ENCODE results near the gene TMEM158.

The TMEM158 gene

DNA sequence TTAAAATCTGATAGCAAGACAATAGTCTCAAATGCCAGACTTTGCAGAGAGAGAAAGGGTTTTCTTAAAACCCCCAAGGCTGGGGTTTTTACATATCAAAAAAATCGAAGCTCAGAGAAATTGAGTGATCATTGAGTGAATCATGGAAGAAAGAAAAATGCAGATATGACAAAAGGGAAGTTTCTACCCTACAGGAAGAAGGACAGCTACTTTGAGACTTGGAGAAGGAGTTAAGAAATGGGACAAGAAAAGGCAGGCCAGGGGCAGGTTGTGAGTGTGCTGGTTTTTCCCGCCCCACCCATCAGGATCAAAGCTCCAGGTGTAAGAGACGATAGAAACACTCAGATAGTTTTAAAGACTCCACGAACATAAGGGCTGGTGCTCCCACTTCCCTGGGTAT lies 18.6 kb downstream of the TMEM158 start:
- in situ Hi-C loops (cut with MboI; ENCODE audit: low sequenced_read_pairs), result loop anchor here (5.0 to 25.0 kb wide), 3 partner anchors 165 to 455 kb away; no protein-coding TSS in a partner anchor

DNA sequence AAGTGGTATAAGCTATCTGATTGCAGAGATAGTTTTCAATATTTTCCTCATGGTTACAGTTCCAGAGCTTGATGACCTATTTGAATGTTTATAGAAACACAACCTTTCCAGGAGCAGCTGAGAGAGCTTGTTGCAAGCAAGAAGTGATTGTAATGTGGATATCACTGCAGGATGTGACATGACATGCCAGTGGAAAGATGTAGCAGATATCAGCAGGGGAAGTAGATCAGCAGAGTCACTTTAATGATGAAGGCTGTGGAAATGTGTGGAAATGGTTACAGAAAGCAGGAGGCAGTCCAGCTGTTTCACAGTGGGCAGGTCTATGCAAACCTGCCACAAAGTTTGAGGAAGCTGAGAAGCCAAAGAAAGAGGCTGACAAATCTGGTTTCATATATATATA lies 21.0 kb downstream of the TMEM158 start:
- in situ Hi-C loops (cut with MboI; ENCODE audit: low sequenced_read_pairs), result loop anchor here (5.0 to 25.0 kb wide), 3 partner anchors 163 to 457 kb away; no protein-coding TSS in a partner anchor

DNA sequence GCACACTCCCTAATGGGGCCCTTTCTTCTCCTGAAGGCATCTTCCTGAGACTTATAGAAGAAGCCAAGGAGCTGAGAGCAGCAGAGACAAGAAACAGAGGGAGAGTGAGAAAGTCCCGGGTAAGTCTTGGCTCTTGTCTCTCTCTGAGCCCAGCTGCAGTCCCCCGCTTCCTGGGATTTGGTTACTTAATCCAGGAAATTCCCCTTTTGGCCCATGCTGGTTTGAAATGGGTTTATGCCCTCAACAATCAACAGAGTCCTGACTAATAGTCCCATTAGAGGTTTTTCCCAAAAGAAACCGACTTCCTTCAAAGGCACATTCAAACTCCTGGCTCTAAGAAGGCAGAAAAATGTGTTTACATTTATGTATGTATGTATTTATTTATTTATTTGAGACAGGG lies 22.0 kb downstream of the TMEM158 start:
- in situ Hi-C loops (cut with MboI; ENCODE audit: low sequenced_read_pairs), result loop anchor here (25.0 kb wide), 2 partner anchors 283 to 458 kb away; no protein-coding TSS in a partner anchor

DNA sequence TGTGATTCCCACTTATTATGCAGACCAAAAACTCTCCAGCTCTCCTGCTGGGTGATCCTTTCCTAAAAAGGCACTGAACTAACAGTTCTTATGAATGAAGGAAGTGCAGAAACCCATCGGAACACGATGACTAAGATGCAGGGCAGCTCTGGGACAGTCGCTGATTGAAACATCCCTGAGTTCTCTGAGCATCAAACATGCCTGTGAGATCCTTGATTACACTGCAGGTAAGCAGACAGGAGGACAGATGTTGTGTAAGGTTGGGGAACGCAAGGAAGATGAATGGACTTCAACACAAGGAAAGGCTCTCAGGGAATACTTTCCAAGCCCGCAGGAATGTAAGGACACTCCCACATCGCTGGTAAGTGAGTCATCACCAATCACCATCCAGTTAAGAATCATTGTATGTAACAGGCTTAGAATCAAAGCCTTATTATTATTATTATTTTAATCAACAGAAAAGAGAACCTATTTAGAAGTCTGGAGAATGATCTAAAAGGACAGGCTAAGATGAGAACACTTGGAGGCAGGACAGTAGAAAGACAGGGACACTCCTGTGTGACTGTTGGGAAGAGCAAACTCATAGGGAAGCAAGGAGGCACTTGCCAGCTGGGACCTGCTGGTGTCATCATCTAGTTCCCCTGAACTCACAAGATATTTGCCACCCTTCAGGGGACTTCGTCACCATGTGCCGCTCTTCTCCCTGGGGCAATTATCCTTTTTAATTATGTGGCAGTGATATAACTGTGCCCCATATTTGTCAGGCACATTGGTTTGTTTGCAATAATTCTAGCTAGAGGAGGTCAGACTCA lies 26.0 kb downstream of the TMEM158 start:
- in situ Hi-C loops (cut with MboI; ENCODE audit: low sequenced_read_pairs), result loop anchor here (25.0 kb wide), 2 partner anchors 287 to 462 kb away; no protein-coding TSS in a partner anchor

DNA sequence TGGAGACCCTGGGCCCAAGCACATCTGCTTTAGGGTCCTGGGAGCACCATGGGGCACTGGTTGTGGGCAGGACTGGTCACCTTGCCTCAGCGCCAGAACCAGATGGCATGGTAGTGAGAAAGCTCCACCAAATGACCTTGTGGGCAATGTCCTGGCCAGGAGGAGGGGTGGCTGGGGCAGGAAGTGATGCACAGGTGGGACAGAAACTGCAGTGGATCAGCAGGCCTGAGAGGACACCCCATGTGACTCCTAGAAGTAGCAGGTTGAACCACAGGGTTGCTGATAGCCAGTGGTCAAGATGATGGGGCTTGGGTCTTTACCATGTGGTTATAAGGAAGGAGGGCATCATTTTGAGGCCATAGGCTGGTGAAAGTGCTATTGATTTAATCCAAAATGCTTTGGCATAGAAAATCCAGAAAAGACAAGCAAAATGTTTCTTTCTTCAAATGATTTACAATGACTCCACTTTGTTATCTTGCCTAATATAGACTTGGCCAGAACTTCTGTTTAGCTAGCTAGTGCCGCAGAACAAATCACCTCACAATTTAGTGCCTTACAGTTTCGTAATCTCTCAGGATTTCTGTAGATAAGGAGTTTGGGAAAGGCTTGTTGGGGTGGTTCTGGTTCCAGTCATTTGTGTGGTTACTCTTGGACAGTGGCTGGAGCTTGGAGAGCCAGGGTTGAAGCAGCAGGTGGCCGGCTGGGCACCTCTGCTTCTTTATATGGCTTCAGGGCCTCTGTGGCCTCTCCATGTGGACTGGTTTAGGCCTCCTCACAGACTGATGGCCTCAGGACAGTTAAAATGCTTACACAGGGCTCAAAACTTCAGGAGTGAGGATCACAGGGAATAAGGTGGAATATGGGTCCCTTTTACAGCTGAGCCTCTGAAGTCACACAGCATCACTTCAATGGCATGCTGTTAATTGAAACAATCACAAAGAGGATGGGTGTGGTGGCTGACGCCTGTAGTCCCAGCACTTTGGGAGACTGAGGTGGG lies 27.5 kb downstream of the TMEM158 start:
- in situ Hi-C loops (cut with MboI; ENCODE audit: low sequenced_read_pairs), result no loop called here

DNA sequence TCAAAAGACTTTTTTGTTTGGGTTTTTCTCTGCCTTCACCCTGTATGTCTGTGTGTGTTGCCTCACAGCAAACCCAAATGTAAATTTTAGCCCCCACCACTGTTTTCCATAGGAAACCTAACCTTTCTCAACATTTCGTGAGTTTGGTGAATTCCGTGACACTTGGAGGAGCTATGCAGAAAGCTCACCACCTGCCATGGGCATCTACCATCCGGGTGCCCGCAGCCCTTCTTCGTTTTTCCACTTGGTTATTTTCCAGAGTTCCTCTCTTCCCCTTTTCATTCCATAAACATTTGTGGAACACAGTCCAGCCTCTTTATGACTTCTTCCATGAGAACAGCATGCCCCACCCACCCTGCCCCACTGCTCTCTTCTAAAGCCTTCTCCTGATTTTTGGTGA lies 31.3 kb downstream of the TMEM158 start:
- in situ Hi-C loops (cut with MboI; ENCODE audit: low sequenced_read_pairs), result no loop called here

DNA sequence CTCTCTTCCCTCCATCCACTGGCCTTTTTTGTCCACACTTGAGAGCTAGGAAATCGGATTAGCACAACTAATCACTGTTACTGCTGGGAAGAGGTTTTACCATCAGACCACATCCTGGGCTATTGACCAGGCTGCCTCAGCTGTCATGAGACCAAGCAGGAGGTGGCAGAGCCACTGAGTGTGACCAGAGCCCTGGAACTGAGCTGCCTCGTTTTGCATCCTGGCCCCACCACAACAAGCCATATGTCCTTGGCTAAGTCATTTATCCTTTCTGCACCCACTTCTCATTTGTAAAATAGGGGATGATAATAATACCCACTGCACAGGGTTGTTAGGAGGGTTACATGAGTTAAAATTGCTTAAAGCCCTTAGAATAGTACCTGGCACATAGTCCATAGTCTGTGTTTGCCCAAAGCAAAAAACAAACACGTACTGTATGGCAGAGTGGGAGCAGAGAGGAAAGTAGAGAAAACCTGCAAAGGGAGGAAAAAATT lies 34.1 kb downstream of the TMEM158 start:
- in situ Hi-C loops (cut with MboI; ENCODE audit: low sequenced_read_pairs), result no loop called here

DNA sequence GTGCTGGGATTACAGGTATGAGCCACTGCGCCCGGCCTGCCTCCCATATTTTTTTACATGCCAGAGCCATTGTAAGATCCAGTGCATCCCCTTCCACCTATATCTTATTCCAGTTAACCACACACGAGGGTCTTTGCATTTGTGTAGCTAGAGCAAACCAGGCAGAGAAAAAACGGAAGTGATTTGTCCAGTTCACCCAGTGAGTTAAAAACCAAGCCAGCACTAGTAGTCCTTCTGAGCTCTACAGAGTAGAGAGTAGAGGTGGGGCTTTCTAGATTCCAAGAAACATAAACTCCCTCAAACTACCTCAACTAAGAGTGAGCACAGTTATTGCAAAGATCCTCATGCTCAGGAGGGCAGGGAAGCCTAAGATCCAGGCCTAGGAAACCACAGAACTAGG lies 34.7 kb downstream of the TMEM158 start:
- in situ Hi-C loops (cut with MboI; ENCODE audit: low sequenced_read_pairs), result no loop called here

DNA sequence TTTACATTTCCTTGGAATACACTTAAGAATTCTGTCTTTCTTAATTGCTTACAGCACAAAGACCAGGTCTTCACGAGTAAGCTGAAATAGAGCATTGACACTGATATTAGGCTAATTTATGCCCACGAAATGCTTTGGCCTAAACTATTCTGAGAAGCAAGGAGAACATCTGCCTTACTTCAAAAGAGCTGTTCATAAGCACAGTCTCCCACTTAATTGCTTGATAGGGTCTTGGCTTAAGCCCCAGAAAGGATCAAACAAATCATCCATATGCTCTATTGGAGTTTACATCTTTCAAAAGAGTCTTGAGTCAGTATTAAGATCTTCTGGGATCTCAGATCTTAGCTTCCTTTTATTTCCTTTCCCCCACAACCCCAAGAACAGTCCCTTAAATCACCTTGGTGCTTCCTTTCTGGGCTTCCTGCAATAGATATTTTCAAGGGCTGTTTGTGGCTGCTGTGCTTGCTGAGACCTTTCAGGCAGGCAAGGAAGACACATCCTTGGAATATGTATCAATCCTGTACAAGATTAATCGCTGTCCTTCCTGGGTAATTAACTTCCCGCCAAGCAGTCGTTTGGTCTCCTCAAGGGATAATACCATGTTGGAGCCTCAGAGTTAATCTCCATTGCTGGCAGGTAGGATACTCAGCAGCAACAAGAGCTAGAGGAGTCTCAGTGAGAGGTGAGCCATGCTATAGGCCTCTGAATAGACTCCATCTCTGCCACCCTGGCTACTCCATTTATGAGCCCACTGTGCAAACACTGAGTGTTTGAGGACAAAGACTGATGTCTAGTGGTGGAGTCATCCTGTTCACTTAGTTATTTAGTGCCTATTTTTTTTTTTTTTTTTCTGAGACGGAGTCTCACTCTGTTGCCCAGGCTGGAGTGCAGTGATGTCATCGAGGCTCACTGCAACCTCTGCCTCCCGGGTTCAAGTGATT lies 37.1 kb downstream of the TMEM158 start:
- in situ Hi-C loops (cut with MboI; ENCODE audit: low sequenced_read_pairs), result no loop called here

DNA sequence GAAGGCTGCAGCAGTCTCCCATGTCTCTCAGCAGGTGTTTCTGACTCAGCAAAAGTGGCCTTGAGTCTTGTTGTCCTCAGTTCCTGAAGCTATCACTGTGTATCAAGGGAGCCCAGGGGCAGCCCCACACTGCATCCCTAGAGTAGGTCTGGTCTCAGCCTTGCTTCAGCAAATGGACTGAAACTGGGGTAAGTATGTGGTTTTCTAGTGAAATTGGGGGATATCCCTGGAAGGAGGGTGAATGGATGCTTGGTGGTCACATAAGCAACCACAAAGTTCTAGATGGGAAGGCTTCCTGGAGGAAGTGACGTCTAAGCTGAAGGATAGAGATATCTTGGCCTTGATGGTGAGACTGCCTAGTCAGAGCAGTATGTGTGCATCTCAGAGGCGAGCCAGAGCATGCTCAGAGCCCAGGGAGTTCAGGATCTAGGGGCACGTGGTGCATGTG lies 38.4 kb downstream of the TMEM158 start:
- in situ Hi-C loops (cut with MboI; ENCODE audit: low sequenced_read_pairs), result no loop called here

DNA sequence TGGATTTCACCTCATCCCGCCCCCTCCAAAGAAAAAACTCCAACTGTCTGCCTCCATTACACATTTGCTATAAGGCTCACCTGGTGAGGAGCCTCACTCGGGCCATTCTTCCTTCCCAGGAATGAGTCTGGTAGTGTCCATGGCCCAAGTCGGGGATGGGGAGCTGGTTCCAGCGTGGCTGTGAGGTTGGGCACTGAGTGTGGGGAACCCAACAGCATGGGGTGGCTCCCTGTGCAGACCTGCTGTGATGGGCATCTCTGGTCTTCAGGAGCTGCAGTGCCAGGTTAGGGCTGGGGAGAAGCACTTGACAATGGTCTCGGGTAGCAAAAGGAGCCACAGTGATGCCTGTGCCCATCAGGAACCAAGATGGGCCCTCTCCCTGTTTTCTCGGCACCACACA lies 39.2 kb downstream of the TMEM158 start:
- in situ Hi-C loops (cut with MboI; ENCODE audit: low sequenced_read_pairs), result no loop called here

DNA sequence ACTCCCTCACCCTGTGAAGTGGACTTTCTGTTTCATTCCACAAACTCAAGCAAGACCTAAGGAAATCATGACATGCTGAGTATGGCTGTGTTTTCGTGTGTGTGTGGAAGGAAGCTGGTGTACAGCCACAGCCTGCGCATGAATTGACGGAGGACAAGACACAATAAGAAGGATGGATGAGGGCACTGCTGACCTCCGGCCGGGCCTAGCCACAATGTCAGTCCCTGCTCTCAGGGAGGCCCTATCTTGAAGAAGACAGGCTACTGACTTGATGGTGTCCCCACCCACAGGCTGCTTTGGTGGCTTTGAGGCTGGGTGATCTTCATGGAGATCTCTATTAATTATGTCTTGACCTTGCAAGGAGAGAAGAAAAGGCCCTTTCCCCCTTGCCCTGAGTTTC lies 40.6 kb downstream of the TMEM158 start:
- in situ Hi-C loops (cut with MboI; ENCODE audit: low sequenced_read_pairs), result no loop called here

DNA sequence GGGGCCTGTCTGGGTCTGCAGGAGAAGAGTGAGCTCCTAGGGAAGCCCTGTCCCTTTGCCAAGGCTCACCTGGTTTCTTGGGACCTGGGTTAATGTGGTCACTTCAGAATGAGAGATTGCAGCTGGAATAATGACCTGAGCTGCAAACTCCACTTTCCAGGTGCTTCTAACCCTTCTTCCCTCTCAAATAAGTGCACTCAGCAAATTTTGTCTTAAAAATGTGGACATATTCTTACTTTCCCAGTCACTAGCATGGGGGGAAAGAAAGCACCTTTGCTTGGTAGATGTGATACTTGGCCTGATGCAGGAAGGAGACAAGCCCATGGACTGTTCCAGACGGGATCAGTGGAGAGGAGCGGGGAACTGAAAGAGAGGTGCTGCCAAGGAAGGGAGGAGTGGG lies 41.0 kb downstream of the TMEM158 start:
- in situ Hi-C loops (cut with MboI; ENCODE audit: low sequenced_read_pairs), result no loop called here

DNA sequence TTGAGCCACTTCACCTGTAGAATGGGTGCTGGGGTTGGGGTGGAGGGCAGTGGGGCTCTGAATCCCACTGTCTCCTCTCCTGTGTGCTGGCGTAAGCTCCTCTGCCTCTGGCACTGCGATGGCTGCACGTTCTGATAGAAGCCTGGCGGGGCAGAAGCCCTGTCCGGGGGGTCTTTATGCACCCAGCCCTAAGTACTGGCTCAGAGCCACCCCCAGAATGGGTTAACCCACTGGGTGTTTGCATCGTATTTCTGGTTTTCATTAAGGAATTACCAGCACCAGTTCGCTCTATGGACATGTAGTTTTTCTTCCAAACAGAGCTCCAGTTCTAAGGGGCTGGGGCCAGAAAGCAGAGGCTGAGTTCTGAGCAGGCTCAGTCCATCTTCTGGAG lies 42.2 kb downstream of the TMEM158 start:
- in situ Hi-C loops (cut with MboI; ENCODE audit: low sequenced_read_pairs), result no loop called here

DNA sequence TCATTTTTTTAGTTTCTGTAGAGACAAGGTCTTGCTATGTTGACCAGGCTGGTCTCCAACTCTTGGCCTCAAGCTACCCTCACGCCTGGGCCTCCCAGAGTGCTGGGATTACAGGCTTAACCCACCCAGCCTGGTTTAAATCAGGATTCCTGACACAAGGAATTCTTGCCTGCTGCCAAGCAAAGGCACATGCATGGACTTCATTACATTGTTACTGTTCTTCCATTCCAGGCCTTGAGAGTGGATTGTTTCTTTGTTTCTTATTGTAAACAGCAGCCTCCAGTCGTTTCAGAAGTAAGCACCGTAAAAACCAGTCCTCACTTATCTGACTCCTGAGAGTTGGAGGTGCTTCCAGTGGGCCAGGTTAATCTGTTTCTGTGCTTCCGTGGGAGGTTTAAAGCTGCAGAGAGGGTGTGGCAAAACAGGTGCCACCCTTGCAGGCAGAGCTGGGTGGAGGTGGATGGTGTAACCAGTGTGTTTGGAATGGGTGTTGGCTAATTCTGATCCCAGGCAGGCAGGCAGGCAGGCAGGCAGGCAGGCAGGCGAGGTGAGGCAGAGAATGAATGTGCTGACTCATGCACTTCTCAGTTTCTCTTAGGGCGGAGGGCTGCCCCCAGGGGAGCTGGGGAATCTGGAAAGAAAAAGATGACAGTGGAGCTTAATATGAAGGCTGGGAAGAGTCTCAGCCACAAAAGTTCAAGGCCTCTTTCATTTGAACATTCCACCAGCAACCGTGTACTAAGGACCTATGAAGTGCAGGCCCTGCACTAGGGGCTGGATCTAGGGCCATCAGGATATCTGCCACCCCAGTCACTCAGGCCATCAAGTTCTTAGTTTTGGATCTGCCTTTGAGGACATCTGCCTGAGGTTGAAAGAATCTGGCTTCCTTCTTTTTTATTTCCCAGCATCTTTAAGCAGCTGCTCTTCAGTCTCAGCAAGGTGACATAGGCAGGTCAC lies 42.9 kb downstream of the TMEM158 start:
- in situ Hi-C loops (cut with MboI; ENCODE audit: low sequenced_read_pairs), result no loop called here

DNA sequence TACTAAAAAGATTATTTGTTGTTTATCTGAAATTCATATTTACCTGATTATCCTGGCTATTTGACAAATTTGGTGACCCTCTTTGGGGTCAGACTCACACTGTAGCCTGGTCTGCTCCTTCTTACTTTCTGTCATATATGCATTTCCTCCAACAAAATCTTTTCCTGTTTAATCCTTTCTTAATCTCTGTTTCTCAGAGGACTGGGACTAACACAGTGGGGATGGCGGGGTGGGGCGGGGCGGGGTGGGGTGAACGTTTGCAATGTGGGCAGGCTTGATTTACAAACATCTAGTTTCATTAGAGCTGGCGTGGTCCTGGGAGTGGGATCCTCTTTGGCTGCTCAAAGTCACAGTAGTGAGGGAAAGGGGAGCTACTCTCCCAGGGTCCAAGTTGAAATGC lies 44.6 kb downstream of the TMEM158 start:
- in situ Hi-C loops (cut with MboI; ENCODE audit: low sequenced_read_pairs), result no loop called here

DNA sequence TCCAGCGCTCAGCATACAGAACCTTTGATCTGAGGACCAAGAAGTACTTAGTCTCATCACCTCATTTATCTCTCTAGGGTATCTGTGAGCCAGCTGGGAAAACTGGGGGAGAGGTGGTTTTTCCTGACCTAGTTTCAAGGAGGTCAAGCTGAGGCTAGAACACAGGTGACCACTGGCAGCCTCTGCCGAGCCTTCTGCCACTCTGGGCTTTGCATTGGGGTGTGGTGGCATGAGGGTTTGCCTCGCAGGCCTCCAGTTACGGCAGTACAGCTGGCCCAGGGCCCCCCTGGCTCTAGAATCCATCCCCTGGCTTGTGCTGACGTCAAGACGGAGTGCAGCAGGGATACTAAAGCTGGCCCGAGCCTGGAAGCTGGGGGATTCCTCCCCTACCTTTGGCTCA lies 45.2 kb downstream of the TMEM158 start:
- in situ Hi-C loops (cut with MboI; ENCODE audit: low sequenced_read_pairs), result no loop called here

DNA sequence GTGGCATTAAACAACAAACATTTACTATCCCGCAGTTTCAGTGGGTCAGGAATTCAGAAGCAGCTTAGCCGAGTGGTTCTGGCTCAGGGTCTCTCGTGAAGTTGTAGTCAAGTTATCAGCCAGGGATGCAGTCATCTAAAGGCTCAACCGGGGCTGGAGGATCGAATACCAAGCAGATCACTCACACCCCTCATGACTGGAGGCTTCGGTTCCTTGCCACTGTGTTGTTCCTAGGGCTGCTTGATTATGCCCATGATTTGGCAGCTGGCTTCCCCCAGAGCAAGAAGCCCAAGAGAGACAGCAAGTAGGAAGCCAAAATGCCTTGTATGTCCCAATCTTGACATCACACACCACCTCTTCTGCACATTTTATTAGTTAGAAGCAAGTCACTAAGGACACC lies 46.0 kb downstream of the TMEM158 start:
- in situ Hi-C loops (cut with MboI; ENCODE audit: low sequenced_read_pairs), result no loop called here

DNA sequence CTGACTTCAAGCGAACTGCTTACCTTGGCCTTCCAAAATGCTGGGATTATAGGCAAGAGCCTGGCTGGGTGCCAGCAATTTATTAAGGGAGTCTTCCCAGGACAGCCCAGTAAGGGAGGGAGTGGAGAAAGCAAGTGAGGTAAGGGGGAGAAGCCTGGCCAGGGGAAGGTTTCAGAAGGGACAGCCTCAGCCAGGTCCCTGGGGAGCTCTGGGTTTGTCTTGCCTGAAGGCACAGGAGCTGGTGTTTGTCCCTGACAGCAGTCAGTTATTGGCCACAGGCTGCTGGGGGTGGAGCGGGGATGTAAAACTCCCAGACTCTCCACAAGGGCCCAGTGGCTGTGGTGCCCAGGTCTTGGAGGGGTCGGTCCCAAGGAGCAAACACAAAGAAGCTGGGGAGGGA lies 46.9 kb downstream of the TMEM158 start:
- in situ Hi-C loops (cut with MboI; ENCODE audit: low sequenced_read_pairs), result no loop called here
